GM12891 (cell line): Measurements from ENCODE around the gene PDLIM4.

Experiments
- PAX5 ChIP-seq: IDR thresholded peaks from 2 replicates; pipeline ENCODE4 v1.6.1; 2011; ENCODE audit warnings: low read length, moderate library complexity, mild to moderate bottlenecking; ENCODE audit not compliant: insufficient read depth, severe bottlenecking
- POLR2A ChIP-seq: IDR thresholded peaks from 2 replicates; pipeline ENCODE4 v1.6.1; 2011; ENCODE audit warnings: low read depth, low read length, control low read depth
- POLR2AphosphoS5 ChIP-seq: IDR thresholded peaks from 2 replicates; pipeline ENCODE4 v1.6.1; 2011; ENCODE audit warnings: low read depth, low read length, control low read depth
- POU2F2 ChIP-seq: IDR thresholded peaks from 2 replicates; pipeline ENCODE4 v1.6.1; 2011; ENCODE audit warnings: low read depth, mild to moderate bottlenecking, control low read depth, low read length, moderate library complexity
- SPI1 ChIP-seq: IDR thresholded peaks from 2 replicates; pipeline ENCODE4 v1.6.1; 2011; ENCODE audit warnings: low read depth, low read length, control low read depth
- TAF1 ChIP-seq: IDR thresholded peaks from 2 replicates; pipeline ENCODE4 v1.6.1; 2011; ENCODE audit warnings: low read depth, low read length, control low read depth

DNA sequence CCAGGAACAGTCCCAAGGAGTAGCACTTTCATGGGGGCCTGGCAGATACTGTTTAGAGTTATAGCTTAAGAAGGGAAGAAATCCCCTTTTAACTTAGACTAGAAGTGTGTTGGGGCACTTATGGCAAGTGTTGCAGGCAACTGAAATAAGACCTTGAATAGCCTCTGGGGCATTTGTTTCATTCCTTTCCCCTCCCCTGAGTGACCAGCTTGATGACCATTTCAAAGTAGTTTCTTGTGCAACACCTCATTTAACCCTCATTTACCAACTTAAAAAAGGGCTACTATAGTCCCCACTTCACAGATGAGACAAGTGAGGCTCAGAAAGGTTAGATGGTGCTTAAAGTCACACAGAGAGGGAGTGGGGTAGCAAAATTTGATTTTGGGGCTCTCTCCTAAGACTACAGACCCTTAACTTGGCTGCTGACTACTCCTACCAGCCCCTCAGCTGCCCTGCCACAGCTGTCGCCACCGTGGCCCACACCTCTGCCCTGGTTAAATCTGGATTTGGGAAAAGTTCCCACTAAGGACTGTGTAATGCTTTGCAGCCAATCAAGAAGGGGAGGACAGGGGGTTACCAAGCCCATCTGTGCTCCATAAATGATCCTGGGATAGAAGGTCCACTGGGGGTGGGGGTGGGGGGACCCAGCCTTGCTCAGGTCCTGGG lies 5.5 kb downstream of the PDLIM4 start:
- TF ChIP-seq POLR2AphosphoS5 (no peak), TAF1 (no peak), POLR2A (no peak), PAX5 (no peak), SPI1 (no peak), POU2F2 (no peak)
